GM23248 (cell line): ENCODE measurements around the gene SRSF8. TPM values are rescaled to one million over a fixed set of nuclear protein-coding genes. Genes with fewer than 3 reads are reported as not detected.
"Not testable (repeated sequence)": the region's sequence is repeated elsewhere in the genome, so short reads cannot be mapped to it uniquely, and the experiment has no call there.

Experiments used
- DNase-seq: peaks from one replicate; pipeline ENCODE4 v3.0.0-alpha.2; 2015
- H2AFZ ChIP-seq: fragments of 200-600 bp; sonication (generic); 2 replicates; pipeline ENCODE4 v1.6.1; 2016; ENCODE audit warnings: antibody characterized with exemption
- H3F3A ChIP-seq: fragments of 200-600 bp; sonication (generic); 2 replicates; pipeline ENCODE4 v1.6.1; 2016; ENCODE audit warnings: mild to moderate bottlenecking, antibody characterized with exemption, mixed run types; ENCODE audit not compliant: insufficient read depth
- H3K27ac ChIP-seq: fragments of 200-600 bp; sonication (generic); 2 replicates; pipeline ENCODE4 v1.5.1; 2016; ENCODE audit warnings: mild to moderate bottlenecking
- H3K27me3 ChIP-seq: fragments of 200-600 bp; sonication (generic); replicated peaks from 2 replicates; pipeline ENCODE4 v1.6.1; 2016; ENCODE audit warnings: mild to moderate bottlenecking; ENCODE audit not compliant: insufficient read depth
- H3K36me3 ChIP-seq: fragments of 200-600 bp; sonication (generic); 2 replicates; pipeline ENCODE4 v1.6.1; 2016; ENCODE audit warnings: low read depth, mild to moderate bottlenecking
- H3K4me1 ChIP-seq: fragments of 200-600 bp; sonication (generic); 2 replicates; pipeline ENCODE4 v1.6.1; 2016; ENCODE audit warnings: mild to moderate bottlenecking; ENCODE audit not compliant: insufficient read depth
- H3K4me2 ChIP-seq: fragments of 200-600 bp; sonication (generic); one replicate; pipeline ENCODE4 v1.6.1; 2016; ENCODE audit warnings: mild to moderate bottlenecking; ENCODE audit not compliant: unreplicated experiment
- H3K4me3 ChIP-seq: fragments of 200-600 bp; sonication (generic); 2 replicates; pipeline ENCODE4 v1.5.1; 2016; ENCODE audit warnings: mild to moderate bottlenecking
- H3K79me2 ChIP-seq: fragments of 200-600 bp; sonication (generic); 2 replicates; pipeline ENCODE4 v1.6.1; 2016; ENCODE audit warnings: mild to moderate bottlenecking; ENCODE audit not compliant: insufficient read depth
- H3K9ac ChIP-seq: fragments of 200-600 bp; sonication (generic); 2 replicates; pipeline ENCODE4 v1.6.1; 2016; ENCODE audit warnings: mild to moderate bottlenecking
- H3K9me2 ChIP-seq: fragments of 200-600 bp; sonication (generic); 2 replicates; pipeline ENCODE4 v1.6.1; 2016; ENCODE audit warnings: mixed run types, mild to moderate bottlenecking, moderate library complexity; ENCODE audit not compliant: insufficient read depth
- H3K9me3 ChIP-seq: fragments of 200-600 bp; sonication (generic); one replicate; pipeline ENCODE4 v1.6.1; 2017; ENCODE audit warnings: low read depth
- H4K20me1 ChIP-seq: fragments of 200-600 bp; sonication (generic); 2 replicates; pipeline ENCODE4 v1.6.0; 2016; ENCODE audit not compliant: insufficient read depth
- EZH2 ChIP-seq: fragments of 200-600 bp; sonication (generic); IDR thresholded peaks from 2 replicates; pipeline ENCODE4 v1.6.1; 2018; ENCODE audit warnings: antibody characterized with exemption, mild to moderate bottlenecking; ENCODE audit not compliant: insufficient read depth, poor library complexity, severe bottlenecking
- EZH2phosphoT487 ChIP-seq: fragments of 200-600 bp; sonication (generic); IDR thresholded peaks from 2 replicates; pipeline ENCODE4 v1.6.1; 2018; ENCODE audit warnings: antibody characterized with exemption, moderate library complexity, mild to moderate bottlenecking, low read depth; ENCODE audit not compliant: insufficient read depth
- WGBS, 2 experiments: methylation state at CpG; one replicate each; pipeline ENCODE4 v1.1.6; 2015 to 2017; ENCODE audit warnings: low lambda C conversion rate in 2 of 2, low coverage in 1 of 2; ENCODE audit errors: missing lambda C conversion rate in 2 of 2; 5-methylcytosine and 5-hydroxymethylcytosine counted together
- in situ Hi-C: fragments of 300-500 bp; cut with MboI; formaldehyde crosslinking; loops from 2 replicates; pipeline ENCODE4 v1.15.0; 2020
- polyA plus RNA-seq: library from polyadenylated mRNA; unstranded; fragments of >200 nt; fragmentation: Nextera tagmentation; extraction: Ambion mirVana; gene quantifications from 2 replicates; pipeline ENCODE4 v1.2.1, GENCODE V29; 2016
- total RNA-seq: library from RNA; depleted of rRNA; stranded (reverse); fragments of >200 nt; shearing (Covaris generic); gene quantifications from 2 replicates; pipeline ENCODE4 v1.2.3, GENCODE V29; 2014; rRNA removed

The SRSF8 gene
- total RNA-seq, result 14.8 and 27.7 TPM in 2 replicates
- 33.3 and 39.4 TPM in 2 replicates for polyA plus RNA-seq

GRCh38 chr11:95066716-95067038 lies at the start of gene SRSF8:
TSS of gene SRSF8 (plus strand) at chr11:95066919. CDS start at chr11:95067227, 308 bp downstream.
- Histone ChIP-seq H3K36me3 (no peaks in the 10 kb centered on the region), H3K4me3 (peak within 1 kb of the TSS; percentile 99), H3K4me1 (peaks cover 12% of the 10 kb centered on the region), H3K9ac (peak within 1 kb of the TSS; percentile 93), H3K27me3 (no peaks in the 10 kb centered on the region), H3K27ac (peak within 1 kb of the TSS; percentile 85), H3K4me2 (peak within 1 kb of the TSS; percentile 98), H3K79me2 (peaks cover 34% of the 10 kb centered on the region), H2AFZ (peak within 1 kb of the TSS; percentile 91), H3F3A (peaks cover 23% of the 10 kb centered on the region), H3K9me3 (no peaks in the 10 kb centered on the region), H3K9me2 (no peaks in the 10 kb centered on the region), H4K20me1 (no peaks in the 10 kb centered on the region)
- in situ Hi-C loops, result no loop called here
- WGBS, 2 experiments, result 1% methylated on average over 4 of the region's 4 CpGs
- DNase-seq, result no peak
- TF ChIP-seq EZH2phosphoT487, result no peak
- TF ChIP-seq EZH2, result no peak

GRCh38 chr11:95021468-95021867 lies 45.3 kb upstream of the SRSF8 start:
- not testable (repeated sequence) for DNase-seq, H2AFZ ChIP-seq
- 65 to 69% methylated on average over 5 of the region's 5 CpGs for WGBS, 2 experiments

GRCh38 chr11:95024958-95025357 lies 41.8 kb upstream of the SRSF8 start, which contains the start of gene KDM4E:
TSS of gene KDM4E (plus strand) at chr11:95025258. CDS start at chr11:95025558, 300 bp downstream.
- H3K36me3 ChIP-seq, result no peaks in the 10 kb centered on the region
- no peaks in the 10 kb centered on the region for H3F3A ChIP-seq
- H3K79me2 ChIP-seq, result no peaks in the 10 kb centered on the region
- no peaks in the 10 kb centered on the region for H4K20me1 ChIP-seq
- H3K4me1 ChIP-seq, result no peaks in the 10 kb centered on the region
- no peak within 1 kb of the TSS for H3K27ac ChIP-seq
- no peak for TF ChIP-seq EZH2
- no peak for TF ChIP-seq EZH2phosphoT487
- no peaks in the 10 kb centered on the region for H3K9me2 ChIP-seq
- no peaks in the 10 kb centered on the region for H3K9me3 ChIP-seq
- H3K9ac ChIP-seq, result no peak within 1 kb of the TSS
- H3K4me2 ChIP-seq, result no peak within 1 kb of the TSS
- no peaks in the 10 kb centered on the region; the same call in 1 of the 2 replicates for H3K27me3 ChIP-seq
- in situ Hi-C loops, result no loop called here
- no peak for DNase-seq
- no peak within 1 kb of the TSS for H2AFZ ChIP-seq
- 60 to 71% methylated on average over 1 of the region's 1 CpG for WGBS, 2 experiments
- H3K4me3 ChIP-seq, result no peak within 1 kb of the TSS

More at GRCh38 chr11:95021468-95021867, 45.3 kb upstream of the SRSF8 start:
- H3F3A ChIP-seq, H3K9me2 ChIP-seq, H4K20me1 ChIP-seq, H3K36me3 ChIP-seq, H3K4me1 ChIP-seq, H3K4me3 ChIP-seq, H3K9me3 ChIP-seq, H3K27me3 ChIP-seq, H3K27ac ChIP-seq, H3K79me2 ChIP-seq, H3K9ac ChIP-seq, H3K4me2 ChIP-seq, in situ Hi-C loops: not testable (repeated sequence)

- in situ Hi-C loops, H3K4me1 ChIP-seq, H3K9me3 ChIP-seq, H3K9ac ChIP-seq, H3K79me2 ChIP-seq, H3K36me3 ChIP-seq, H3K4me2 ChIP-seq, H3K4me3 ChIP-seq, H4K20me1 ChIP-seq, DNase-seq, H3K27me3 ChIP-seq, H3K27ac ChIP-seq, H2AFZ ChIP-seq, H3K9me2 ChIP-seq, H3F3A ChIP-seq: not testable (repeated sequence)
- 73 to 78% methylated on average over 7 to 9 of the region's 9 CpGs for WGBS, 2 experiments
Measured at GRCh38 chr11:95025594-95025993, 41.1 kb upstream of the SRSF8 start.

GRCh38 chr11:95028357-95028756 lies 38.4 kb upstream of the SRSF8 start:
- H3K4me3 ChIP-seq, result no peak overlapping the region
- peaks cover 7% of the 10 kb centered on the region; the same call in 1 of the 2 replicates for H3K27me3 ChIP-seq
- DNase-seq, result no peak
- H2AFZ ChIP-seq, result no peak overlapping the region
- no peaks in the 10 kb centered on the region for H3K36me3 ChIP-seq
- H3K27ac ChIP-seq, result no peak overlapping the region
- H3K4me1 ChIP-seq, result no peaks in the 10 kb centered on the region
- no peaks in the 10 kb centered on the region for H4K20me1 ChIP-seq
- TF ChIP-seq EZH2phosphoT487 (no peak), EZH2 (no peak)
- H3K9me2 ChIP-seq, result no peaks in the 10 kb centered on the region
- 24 to 29% methylated on average over 3 of the region's 3 CpGs for WGBS, 2 experiments
- H3K9ac ChIP-seq, result no peak overlapping the region
- no peaks in the 10 kb centered on the region for H3K79me2 ChIP-seq
- no peak overlapping the region for H3K4me2 ChIP-seq
- in situ Hi-C loops, result no loop called here
- no peaks in the 10 kb centered on the region for H3K9me3 ChIP-seq
- no peaks in the 10 kb centered on the region for H3F3A ChIP-seq
